ENCODE measurements around the gene CCDC186. TPM values are rescaled to one million over a fixed set of nuclear protein-coding genes. Genes with fewer than 3 reads are reported as not detected.

Gene CCDC186
- total RNA-seq, 1 donor from 2014 or later = 18.5 TPM

GRCh38 chr10:114172776-114173602 lies 1.0 kb downstream of the CCDC186 start:
- peaks cover 3% of the 10 kb centered on the region for H3K27me3 Mint-ChIP-seq (ENCODE audit: unreplicated experiment)
- peaks cover 5% of the 10 kb centered on the region for H3K9me3 Mint-ChIP-seq (ENCODE audit: unreplicated experiment)
- peak overlapping the region; percentile 98 for H3K27ac Mint-ChIP-seq (ENCODE audit: unreplicated experiment)
- peaks cover 7% of the 10 kb centered on the region for H3K36me3 Mint-ChIP-seq (ENCODE audit: low read depth, unreplicated experiment)
- H3K4me1 Mint-ChIP-seq (ENCODE audit: unreplicated experiment) = peaks cover 25% of the 10 kb centered on the region
- DNase-seq (ENCODE audit: low spot score) = no peak
- TF ChIP-seq, protein P1, sequence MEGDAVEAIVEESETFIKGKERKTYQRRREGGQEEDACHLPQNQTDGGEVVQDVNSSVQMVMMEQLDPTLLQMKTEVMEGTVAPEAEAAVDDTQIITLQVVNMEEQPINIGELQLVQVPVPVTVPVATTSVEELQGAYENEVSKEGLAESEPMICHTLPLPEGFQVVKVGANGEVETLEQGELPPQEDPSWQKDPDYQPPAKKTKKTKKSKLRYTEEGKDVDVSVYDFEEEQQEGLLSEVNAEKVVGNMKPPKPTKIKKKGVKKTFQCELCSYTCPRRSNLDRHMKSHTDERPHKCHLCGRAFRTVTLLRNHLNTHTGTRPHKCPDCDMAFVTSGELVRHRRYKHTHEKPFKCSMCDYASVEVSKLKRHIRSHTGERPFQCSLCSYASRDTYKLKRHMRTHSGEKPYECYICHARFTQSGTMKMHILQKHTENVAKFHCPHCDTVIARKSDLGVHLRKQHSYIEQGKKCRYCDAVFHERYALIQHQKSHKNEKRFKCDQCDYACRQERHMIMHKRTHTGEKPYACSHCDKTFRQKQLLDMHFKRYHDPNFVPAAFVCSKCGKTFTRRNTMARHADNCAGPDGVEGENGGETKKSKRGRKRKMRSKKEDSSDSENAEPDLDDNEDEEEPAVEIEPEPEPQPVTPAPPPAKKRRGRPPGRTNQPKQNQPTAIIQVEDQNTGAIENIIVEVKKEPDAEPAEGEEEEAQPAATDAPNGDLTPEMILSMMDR (IDR thresholded peaks at IDR 0.05; ENCODE audit: unreplicated experiment) = no peak
- H3K4me3 Mint-ChIP-seq (ENCODE audit: unreplicated experiment) = peak overlapping the region; percentile 100

DNA sequence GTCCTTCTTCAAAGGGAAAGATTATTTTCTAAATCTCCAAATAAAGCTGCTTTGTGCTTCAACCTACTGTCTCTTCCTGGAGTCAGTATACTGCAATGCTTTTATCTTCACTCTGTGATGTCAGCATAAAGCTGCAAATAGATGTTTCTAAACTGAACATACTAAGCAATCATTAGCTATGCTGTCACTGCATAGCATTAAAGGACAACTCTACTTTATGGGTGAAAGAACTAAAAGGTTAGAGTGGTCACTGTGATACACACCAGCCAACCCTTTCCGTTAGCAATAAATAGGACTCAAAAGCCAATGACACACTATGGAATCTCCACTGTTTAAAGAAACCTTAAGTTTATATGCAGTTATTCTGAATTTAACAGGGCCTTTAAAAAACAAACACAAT lies 1.8 kb downstream of the CCDC186 start:
- Mint-ChIP-seq H3K27ac (ENCODE audit: unreplicated experiment) (no peak overlapping the region), H3K27me3 (ENCODE audit: unreplicated experiment) (peaks cover 3% of the 10 kb centered on the region), H3K4me1 (ENCODE audit: unreplicated experiment) (peaks cover 25% of the 10 kb centered on the region), H3K4me3 (ENCODE audit: unreplicated experiment) (peak overlapping the region; percentile 100), H3K36me3 (ENCODE audit: low read depth, unreplicated experiment) (peaks cover 7% of the 10 kb centered on the region), H3K9me3 (ENCODE audit: unreplicated experiment) (peaks cover 5% of the 10 kb centered on the region)
- TF ChIP-seq, protein P1 (IDR thresholded peaks at IDR 0.05; ENCODE audit: unreplicated experiment) = no peak
- no peak for DNase-seq (ENCODE audit: low spot score)

DNA sequence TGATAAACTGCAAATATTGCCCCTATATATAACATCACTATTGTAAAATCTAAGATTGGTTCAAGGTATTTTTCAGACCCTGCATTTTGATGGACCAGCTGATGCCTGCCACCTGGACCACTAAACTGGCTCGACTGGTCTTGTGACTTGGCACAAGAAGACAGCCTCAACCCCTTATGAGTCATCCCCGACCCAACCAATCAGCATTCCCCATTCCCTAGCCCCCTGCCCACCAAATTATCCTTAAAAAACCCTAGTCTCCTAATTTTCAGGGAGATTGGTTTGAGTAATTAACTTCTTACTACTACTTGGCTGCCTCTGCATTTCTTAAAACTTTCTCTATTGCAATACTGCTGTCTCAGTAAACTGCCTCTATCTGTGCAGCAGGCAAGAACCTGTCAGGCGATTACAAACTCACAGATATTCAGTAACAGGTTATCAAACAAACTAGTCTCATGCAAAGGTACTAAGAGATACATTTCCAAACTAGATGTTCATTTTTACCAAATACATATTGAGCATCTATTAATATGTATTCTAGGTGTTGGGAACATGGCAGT lies 5.5 kb downstream of the CCDC186 start:
- Mint-ChIP-seq H3K4me3 (ENCODE audit: unreplicated experiment) (no peak overlapping the region), H3K36me3 (ENCODE audit: low read depth, unreplicated experiment) (peaks cover 7% of the 10 kb centered on the region), H3K27me3 (ENCODE audit: unreplicated experiment) (no peaks in the 10 kb centered on the region), H3K27ac (ENCODE audit: unreplicated experiment) (no peak overlapping the region), H3K4me1 (ENCODE audit: unreplicated experiment) (peaks cover 16% of the 10 kb centered on the region), H3K9me3 (ENCODE audit: unreplicated experiment) (peaks cover 5% of the 10 kb centered on the region)
- DNase-seq (ENCODE audit: low spot score) = no peak
- TF ChIP-seq, protein P1 (IDR thresholded peaks at IDR 0.05; ENCODE audit: unreplicated experiment) = no peak

DNA sequence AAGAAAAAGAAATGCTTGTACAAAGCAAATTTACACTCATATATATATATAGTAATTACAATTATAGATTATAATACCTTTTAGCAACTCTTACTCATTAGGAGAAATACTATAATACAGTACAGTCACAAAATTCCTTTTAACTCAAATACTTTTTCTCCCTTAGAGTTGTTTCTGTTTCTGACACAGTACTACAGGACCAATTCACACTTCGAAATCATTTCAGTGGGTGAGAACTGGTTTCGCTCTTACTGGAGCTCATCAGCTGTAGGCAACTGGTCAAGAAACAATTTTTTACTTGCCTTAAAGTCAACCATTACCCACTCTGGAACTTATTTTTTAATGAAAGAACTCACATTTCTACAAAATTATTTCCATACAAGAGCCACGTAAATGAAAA lies 6.0 kb downstream of the CCDC186 start:
- no peak overlapping the region for H3K27ac Mint-ChIP-seq (ENCODE audit: unreplicated experiment)
- H3K36me3 Mint-ChIP-seq (ENCODE audit: low read depth, unreplicated experiment) = peaks cover 7% of the 10 kb centered on the region
- no peak overlapping the region for H3K4me3 Mint-ChIP-seq (ENCODE audit: unreplicated experiment)
- H3K4me1 Mint-ChIP-seq (ENCODE audit: unreplicated experiment) = peaks cover 13% of the 10 kb centered on the region
- H3K9me3 Mint-ChIP-seq (ENCODE audit: unreplicated experiment) = peaks cover 5% of the 10 kb centered on the region
- DNase-seq (ENCODE audit: low spot score) = no peak
- TF ChIP-seq, protein P1 (IDR thresholded peaks at IDR 0.05; ENCODE audit: unreplicated experiment) = no peak
- no peaks in the 10 kb centered on the region for H3K27me3 Mint-ChIP-seq (ENCODE audit: unreplicated experiment)

DNA sequence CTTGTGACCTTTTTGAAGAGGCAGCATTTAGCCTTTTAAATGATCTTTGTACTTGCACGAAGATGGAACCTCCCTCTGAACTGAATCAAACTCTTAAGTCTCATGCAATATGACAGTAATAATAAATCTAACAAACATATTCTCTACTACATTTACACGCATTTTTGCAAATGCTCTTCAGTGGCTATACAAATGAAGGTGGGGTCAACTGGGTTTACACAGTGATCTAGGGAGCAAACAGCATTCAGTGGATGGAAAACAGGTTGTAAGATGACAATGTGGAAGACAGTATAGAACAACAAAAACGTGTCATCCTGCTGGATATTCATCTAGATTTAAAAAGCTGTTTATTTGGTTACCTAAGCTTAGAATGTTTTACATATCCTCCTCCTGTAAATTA lies 7.5 kb downstream of the CCDC186 start:
- peaks cover 2% of the 10 kb centered on the region for H3K4me1 Mint-ChIP-seq (ENCODE audit: unreplicated experiment)
- H3K9me3 Mint-ChIP-seq (ENCODE audit: unreplicated experiment) = peaks cover 5% of the 10 kb centered on the region
- H3K4me3 Mint-ChIP-seq (ENCODE audit: unreplicated experiment) = no peak overlapping the region
- H3K27ac Mint-ChIP-seq (ENCODE audit: unreplicated experiment) = no peak overlapping the region
- TF ChIP-seq, protein P1 (IDR thresholded peaks at IDR 0.05; ENCODE audit: unreplicated experiment) = no peak
- peaks cover 7% of the 10 kb centered on the region for H3K36me3 Mint-ChIP-seq (ENCODE audit: low read depth, unreplicated experiment)
- H3K27me3 Mint-ChIP-seq (ENCODE audit: unreplicated experiment) = no peaks in the 10 kb centered on the region
- no peak for DNase-seq (ENCODE audit: low spot score)

All from endothelial cell (in vitro differentiated cells).